ENCODE data around the gene ZDHHC16. TPM values are rescaled to one million over a fixed set of nuclear protein-coding genes. Genes with fewer than 3 reads are reported as not detected.

The ZDHHC16 gene
- total and polyA plus RNA-seq, 10 of the 15 experiments (the other 5 are each of a cell fraction or from before 2014, with no cell fraction given), result 16.8 to 63.1 (median 29.8) TPM

DNA sequence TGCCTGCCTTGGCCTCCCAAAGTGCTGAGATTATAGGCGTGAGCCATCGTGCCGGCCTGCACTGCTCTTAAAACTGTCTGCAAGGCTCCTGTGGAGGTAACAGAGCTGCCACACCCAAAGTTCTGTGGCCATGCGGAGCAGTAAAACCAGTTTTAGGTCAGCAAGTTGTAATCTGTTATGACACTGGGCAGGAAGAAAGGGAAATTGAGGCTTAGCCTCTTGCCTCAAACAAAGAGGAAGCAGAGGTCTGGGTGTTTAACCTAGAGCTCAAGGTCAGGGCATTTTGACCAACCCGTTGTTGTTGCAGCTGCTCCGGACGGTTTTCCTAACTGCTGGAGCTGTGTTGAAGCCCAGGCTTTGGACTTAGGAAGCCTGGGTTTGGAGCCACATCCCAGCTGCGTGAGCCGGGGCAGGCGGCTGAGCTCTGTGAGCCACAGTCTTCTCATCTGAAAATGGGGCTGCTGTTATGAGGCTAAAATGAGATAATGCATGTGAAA lies 37.4 kb upstream of the ZDHHC16 start (continued):
- TF ChIP-seq NRF1 (conservative IDR thresholded peaks at IDR 0.05; ENCODE audit: low read depth, low read length) (no peak), SREBF2 (IDR thresholded peaks at IDR 0.05; ENCODE audit: low read length) (no peak), MTA3 (IDR thresholded peaks at IDR 0.05; ENCODE audit: borderline replicate concordance, low read length) (no peak), NFYA (IDR thresholded peaks at IDR 0.05; ENCODE audit: borderline replicate concordance, low read depth, low read length) (no peak), ZNF384 (IDR thresholded peaks at IDR 0.05; ENCODE audit: borderline replicate concordance, low read depth, low read length) (no peak), CBX3 (IDR thresholded peaks at IDR 0.05; ENCODE audit: borderline replicate concordance, low read depth) (no peak), MEF2A (IDR thresholded peaks at IDR 0.05; ENCODE audit: insufficient read depth, low read depth, low read length) (no peak)

DNA sequence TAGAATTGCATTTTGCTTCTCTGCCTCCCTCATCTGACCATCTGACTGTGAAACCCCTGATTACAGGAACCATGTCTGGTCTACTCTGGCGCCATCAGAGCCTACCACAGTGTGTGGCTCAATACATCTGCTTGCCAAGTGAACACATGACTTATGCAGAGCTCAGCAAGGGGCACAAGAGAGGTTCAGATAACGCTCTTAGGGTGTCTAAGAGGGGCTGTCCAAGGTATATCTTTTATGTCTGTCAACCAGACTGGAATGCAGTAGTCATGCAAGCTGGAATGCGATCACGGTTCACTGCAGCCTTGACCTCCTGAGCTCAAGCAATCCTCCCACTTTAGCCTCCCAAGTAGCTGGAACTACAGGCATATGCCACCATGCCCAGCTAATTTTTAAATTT lies 34.6 kb upstream of the ZDHHC16 start:
- H3K36me3 ChIP-seq (ENCODE audit: control insufficient read depth in 2 of 2, insufficient read depth in 2 of 2, low read length in 1 of 2), result no peaks in the 10 kb centered on the region
- TF ChIP-seq WRNIP1 (IDR thresholded peaks at IDR 0.05; ENCODE audit: borderline replicate concordance, low read depth, low read length) (no peak), TCF12 (IDR thresholded peaks at IDR 0.05; ENCODE audit: low read depth, low read length) (no peak), RCOR1 (conservative IDR thresholded peaks at IDR 0.05; ENCODE audit: low read depth, low read length) (no peak), RBBP5 (conservative IDR thresholded peaks at IDR 0.05) (no peak), MYB (IDR thresholded peaks at IDR 0.05; ENCODE audit: borderline replicate concordance, low read depth, low read length) (no peak), PML (IDR thresholded peaks at IDR 0.05; ENCODE audit: low read length) (no peak), TBL1XR1 (IDR thresholded peaks at IDR 0.05; ENCODE audit: low read depth, low read length) (no peak), ZNF384 (IDR thresholded peaks at IDR 0.05; ENCODE audit: borderline replicate concordance, low read depth, low read length) (no peak), PAX5 (IDR thresholded peaks at IDR 0.05; ENCODE audit: borderline replicate concordance, low read depth, low read length) (no peak), ZZZ3 (IDR thresholded peaks at IDR 0.05; ENCODE audit: control insufficient read depth, insufficient read length, low read depth) (no peak), SUPT20H (IDR thresholded peaks at IDR 0.05; ENCODE audit: borderline replicate concordance, control insufficient read depth, low read depth, low read length) (no peak), EP300 (IDR thresholded peaks at IDR 0.05; ENCODE audit: borderline replicate concordance in 1 of 2, control insufficient read depth in 1 of 2, low read depth in 2 of 2, low read length in 2 of 2) (no peak), KLF5 (IDR thresholded peaks at IDR 0.05; ENCODE audit: partially characterized antibody) (no peak), ZNF24 (IDR thresholded peaks at IDR 0.05) (no peak)
- TF ChIP-seq, protein P1, sequence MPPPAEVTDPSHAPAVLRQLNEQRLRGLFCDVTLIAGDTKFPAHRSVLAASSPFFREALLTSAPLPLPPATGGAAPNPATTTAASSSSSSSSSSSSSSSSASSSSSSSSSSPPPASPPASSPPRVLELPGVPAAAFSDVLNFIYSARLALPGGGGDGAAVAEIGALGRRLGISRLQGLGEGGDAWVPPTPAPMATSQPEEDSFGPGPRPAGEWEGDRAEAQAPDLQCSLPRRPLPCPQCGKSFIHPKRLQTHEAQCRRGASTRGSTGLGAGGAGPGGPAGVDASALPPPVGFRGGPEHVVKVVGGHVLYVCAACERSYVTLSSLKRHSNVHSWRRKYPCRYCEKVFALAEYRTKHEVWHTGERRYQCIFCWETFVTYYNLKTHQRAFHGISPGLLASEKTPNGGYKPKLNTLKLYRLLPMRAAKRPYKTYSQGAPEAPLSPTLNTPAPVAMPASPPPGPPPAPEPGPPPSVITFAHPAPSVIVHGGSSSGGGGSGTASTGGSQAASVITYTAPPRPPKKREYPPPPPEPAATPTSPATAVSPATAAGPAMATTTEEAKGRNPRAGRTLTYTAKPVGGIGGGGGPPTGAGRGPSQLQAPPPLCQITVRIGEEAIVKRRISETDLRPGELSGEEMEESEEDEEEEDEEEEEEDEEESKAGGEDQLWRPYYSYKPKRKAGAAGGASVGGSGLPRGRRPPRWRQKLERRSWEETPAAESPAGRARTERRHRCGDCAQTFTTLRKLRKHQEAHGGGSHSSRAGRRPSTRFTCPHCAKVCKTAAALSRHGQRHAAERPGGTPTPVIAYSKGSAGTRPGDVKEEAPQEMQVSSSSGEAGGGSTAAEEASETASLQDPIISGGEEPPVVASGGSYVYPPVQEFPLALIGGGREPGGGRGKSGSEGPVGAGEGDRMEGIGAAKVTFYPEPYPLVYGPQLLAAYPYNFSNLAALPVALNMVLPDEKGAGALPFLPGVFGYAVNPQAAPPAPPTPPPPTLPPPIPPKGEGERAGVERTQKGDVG (CRISPR knock-in tag; IDR thresholded peaks at IDR 0.05), result no peak

More for the DNA sequence above, 34.6 kb upstream of the ZDHHC16 start:
- 87% methylated on average over 4 of the region's 4 CpGs for WGBS (ENCODE audit: insufficient coverage, insufficient replicate concordance, low lambda C conversion rate, missing lambda C conversion rate)
- Histone ChIP-seq H3K27me3 (replicated peaks in 1 of 2; ENCODE audit: control insufficient read depth in 2 of 2, insufficient read depth in 2 of 2, low read length in 1 of 2) (no peaks in the 10 kb centered on the region), H3K9me3 (replicated peaks; ENCODE audit: control insufficient read depth, insufficient read depth, low read length) (no peaks in the 10 kb centered on the region), H3K27ac (ENCODE audit: control insufficient read depth, insufficient read depth) (no peak overlapping the region), H3K4me3 (no peak overlapping the region), H4K20me1 (ENCODE audit: control insufficient read depth, insufficient read depth) (no peaks in the 10 kb centered on the region), H3K9ac (ENCODE audit: control insufficient read depth, insufficient read depth, low read length) (no peak overlapping the region), H2AFZ (ENCODE audit: control insufficient read depth, low read depth, low read length) (no peak overlapping the region), H3K4me2 (ENCODE audit: control insufficient read depth, insufficient read depth) (no peak overlapping the region), H3K79me2 (ENCODE audit: control insufficient read depth, insufficient read depth, low read length) (no peaks in the 10 kb centered on the region), H3K4me1 (ENCODE audit: control insufficient read depth, insufficient read depth, low read length) (peaks cover 3% of the 10 kb centered on the region; the same call in 1 of the 2 replicates)
- in situ Hi-C loops (cut with MboI), result no loop called here
- no peak for ATAC-seq
- intact Hi-C loops (cut with micrococcal nuclease; ENCODE audit: unreplicated experiment), result no loop called here
- ChIA-PET RAD21 (ENCODE audit: unreplicated experiment) (interaction anchor here (1.2 kb wide), 1 partner anchor 23 kb away, joined by 3 read pairs; no protein-coding TSS in a partner anchor), SMC1A (ENCODE audit: uncharacterized antibody, unreplicated experiment) (no interaction called here), POLR2A (interaction anchor here (0.6 to 1.0 kb wide), 2 partner anchors 11 to 968 kb away, joined by 3 read pairs; partner anchors contain the start of gene RRP12), CTCF (interaction anchor here (1.1 to 2.7 kb wide), 3 partner anchors 11 to 143 kb away, joined by 3 to 12 read pairs (median 6); no protein-coding TSS in a partner anchor)
- no TSS peak for BruUV-seq (replicated peaks)
- no peak for FAIRE-seq
- no peak for DNase-seq (ENCODE audit: low read depth, low spot score)

All from GM12878 (cell line).